Neuronal stem cell (in vitro differentiated cells): ENCODE data around the gene P3H3.
A peak's percentile ranks its signal among the peaks of the same experiment; 100 is the strongest.

Experiments used
- DNase-seq: peaks from one replicate; pipeline ENCODE4 v3.0.0-alpha.2; 2013; ENCODE audit warnings: low spot score
- H2AFZ ChIP-seq: one replicate; pipeline ENCODE4 v1.6.1; 2013; ENCODE audit warnings: mild to moderate bottlenecking, low read length, inconsistent platforms
- H2AK5ac ChIP-seq: 2 replicates; pipeline ENCODE4 v1.6.1; 2013; ENCODE audit warnings: low read depth, mild to moderate bottlenecking, inconsistent platforms, low read length, moderate library complexity, mixed read lengths
- H2BK120ac ChIP-seq: 2 replicates; pipeline ENCODE4 v1.6.1; 2013; ENCODE audit warnings: low read depth, mild to moderate bottlenecking, inconsistent platforms, low read length, moderate library complexity, mixed read lengths
- H2BK12ac ChIP-seq: one replicate; pipeline ENCODE4 v1.6.1; 2013; ENCODE audit warnings: low read length, inconsistent platforms
- H2BK15ac ChIP-seq: 2 replicates; pipeline ENCODE4 v1.6.1; 2013; ENCODE audit warnings: mild to moderate bottlenecking, low read length, inconsistent platforms, mixed read lengths
- H2BK5ac ChIP-seq: one replicate; pipeline ENCODE4 v1.6.1; 2013; ENCODE audit warnings: inconsistent platforms, mild to moderate bottlenecking, low read length, moderate library complexity
- H3K14ac ChIP-seq: one replicate; pipeline ENCODE4 v1.6.1; 2013; ENCODE audit warnings: low read length, inconsistent platforms
- H3K18ac ChIP-seq: 2 replicates; pipeline ENCODE4 v1.6.1; 2013; ENCODE audit warnings: low read length, inconsistent platforms
- H3K23ac ChIP-seq: 2 replicates; pipeline ENCODE4 v1.6.1; 2013; ENCODE audit warnings: low read depth, mild to moderate bottlenecking, mixed read lengths, low read length, inconsistent platforms; ENCODE audit not compliant: poor library complexity
- H3K27ac ChIP-seq: replicated peaks from 3 replicates; pipeline ENCODE4 v1.5.1; 2013; ENCODE audit warnings: low read length, inconsistent platforms
- H3K27me3 ChIP-seq, 3 experiments: 2 replicates each; pipeline ENCODE4 v1.6.1; 2013; ENCODE audit warnings: low read length in 3 of 3, mild to moderate bottlenecking in 2 of 3, inconsistent platforms in 1 of 3, low read depth in 1 of 3, mixed read lengths in 1 of 3, moderate library complexity in 1 of 3; ENCODE audit not compliant: control insufficient read depth in 3 of 3, insufficient read depth in 3 of 3
- H3K36me3 ChIP-seq, 2 donors: replicated peaks in 1 of 2; 2 replicates each; pipeline ENCODE4 v1.6.1; 2013; ENCODE audit warnings: low read length in 2 of 2; ENCODE audit not compliant: control insufficient read depth in 2 of 2, insufficient read depth in 2 of 2
- H3K4ac ChIP-seq: 2 replicates; pipeline ENCODE4 v1.6.1; 2013; ENCODE audit warnings: inconsistent platforms, mild to moderate bottlenecking, low read length, moderate library complexity
- H3K4me1 ChIP-seq, 2 donors: 1 replicate in 1 of 2; 2 replicates in 1 of 2; pipeline ENCODE4 v1.6.1; 2013; ENCODE audit warnings: low read length in 2 of 2, low read depth in 1 of 2; ENCODE audit not compliant: control insufficient read depth in 2 of 2, insufficient read depth in 1 of 2
- H3K4me2 ChIP-seq: one replicate; pipeline ENCODE4 v1.6.1; 2013; ENCODE audit warnings: mild to moderate bottlenecking, low read length, inconsistent platforms; ENCODE audit not compliant: insufficient read depth, poor library complexity, severe bottlenecking
- H3K4me3 ChIP-seq, 2 donors: 2 replicates each; pipeline ENCODE4 v1.5.1; 2013; ENCODE audit warnings: low read length in 2 of 2, mild to moderate bottlenecking in 2 of 2, inconsistent platforms in 1 of 2, moderate library complexity in 1 of 2
- H3K79me1 ChIP-seq: one replicate; pipeline ENCODE4 v1.6.1; 2013; ENCODE audit warnings: low read depth, mild to moderate bottlenecking, inconsistent platforms, low read length, moderate library complexity
- H3K9ac ChIP-seq: one replicate; pipeline ENCODE4 v1.6.1; 2013; ENCODE audit warnings: mild to moderate bottlenecking, low read depth, low read length, inconsistent platforms; ENCODE audit not compliant: poor library complexity
- H3K9me3 ChIP-seq, 2 donors: replicated peaks in 1 of 2; 2 replicates each; pipeline versions ENCODE3 to v1.6.1; 2013; ENCODE audit warnings: low read length in 2 of 2, mild to moderate bottlenecking in 2 of 2, inconsistent platforms in 1 of 2, low read depth in 1 of 2, mixed read lengths in 1 of 2, moderate library complexity in 1 of 2; ENCODE audit not compliant: control insufficient read depth in 2 of 2, insufficient read depth in 1 of 2
- H4K8ac ChIP-seq: one replicate; pipeline ENCODE4 v1.6.1; 2013; ENCODE audit warnings: low read depth, mild to moderate bottlenecking, inconsistent platforms, low read length, moderate library complexity
- H4K91ac ChIP-seq: one replicate; pipeline ENCODE4 v1.6.1; 2013; ENCODE audit warnings: low read length, low read depth, mild to moderate bottlenecking, inconsistent platforms; ENCODE audit not compliant: poor library complexity
- WGBS, 2 donors: extraction: QIAGEN DNeasy Blood & Tissue Kit; methylation state at CpG; one replicate each; pipeline ENCODE4 v1.1.7; 2013; ENCODE audit warnings: missing lambda C conversion rate in 2 of 2, mixed read lengths in 1 of 2; ENCODE audit not compliant: insufficient read length in 2 of 2, insufficient replicate concordance in 1 of 2; ENCODE audit errors: extremely low coverage in 2 of 2; 5-methylcytosine and 5-hydroxymethylcytosine counted together

Gene P3H3

GRCh38 chr12:6807170-6807569 lies 21.0 kb upstream of the P3H3 start:
- H3K36me3 ChIP-seq, result no peaks in the 10 kb centered on the region
- H3K79me1 ChIP-seq, result no peaks in the 10 kb centered on the region
- no peak overlapping the region for H4K8ac ChIP-seq
- H3K27ac ChIP-seq, result no peak overlapping the region
- H2BK12ac ChIP-seq, result no peak overlapping the region
- no peak overlapping the region for H2BK5ac ChIP-seq
- no peak overlapping the region for H3K9ac ChIP-seq
- no peak overlapping the region for H3K14ac ChIP-seq
- peaks cover 0 to 6% of the 10 kb centered on the region in 2 donors for H3K9me3 ChIP-seq
- no peak overlapping the region for H3K18ac ChIP-seq
- H3K27me3 ChIP-seq, result no peaks in the 10 kb centered on the region
- H2AK5ac ChIP-seq, result no peak overlapping the region
- no peaks in the 10 kb centered on the region for H3K4me1 ChIP-seq
- no peak overlapping the region for H2BK15ac ChIP-seq
- H3K4me2 ChIP-seq, result no peak overlapping the region
- H2BK120ac ChIP-seq, result no peak overlapping the region
- H3K4me3 ChIP-seq, result no peak overlapping the region
- no peak for DNase-seq
- H4K91ac ChIP-seq, result no peak overlapping the region
- H2AFZ ChIP-seq, result no peak overlapping the region
- no peak overlapping the region for H3K4ac ChIP-seq
- no CpG with 5 or more reads among the region's 1 CpG for WGBS, 2 donors
- H3K23ac ChIP-seq, result no peak overlapping the region

GRCh38 chr12:6809056-6809455 lies 19.2 kb upstream of the P3H3 start:
- H3K4me2 ChIP-seq, result no peak overlapping the region
- no peak for DNase-seq
- H3K18ac ChIP-seq, result no peak overlapping the region

GRCh38 chr12:6810758-6811157 lies 17.4 kb upstream of the P3H3 start:
- Histone ChIP-seq H3K4ac (no peak overlapping the region), H2BK12ac (no peak overlapping the region), H3K14ac (no peak overlapping the region), H4K8ac (no peak overlapping the region), H2BK15ac (no peak overlapping the region), H3K79me1 (no peaks in the 10 kb centered on the region), H4K91ac (no peak overlapping the region), H3K27me3 (no peaks in the 10 kb centered on the region), H3K4me1 (no peaks in the 10 kb centered on the region), H3K27ac (no peak overlapping the region), H2BK120ac (no peak overlapping the region), H3K23ac (no peak overlapping the region), H2BK5ac (no peak overlapping the region), H2AFZ (peak overlapping the region; percentile 53), H3K4me2 (no peak overlapping the region), H2AK5ac (no peak overlapping the region), H3K18ac (no peak overlapping the region), H3K36me3 (no peaks in the 10 kb centered on the region), H3K9me3 (no peaks in the 10 kb centered on the region), H3K9ac (no peak overlapping the region), H3K4me3 (no peak overlapping the region)
- DNase-seq, result no peak
- no CpG with 5 or more reads among the region's 1 CpG for WGBS, 2 donors

More at GRCh38 chr12:6809056-6809455, 19.2 kb upstream of the P3H3 start:
- Histone ChIP-seq H2BK12ac (no peak overlapping the region), H3K9ac (no peak overlapping the region), H3K27ac (no peak overlapping the region), H4K91ac (no peak overlapping the region), H3K27me3 (no peaks in the 10 kb centered on the region), H4K8ac (no peak overlapping the region), H3K14ac (peak overlapping the region; percentile 4), H3K4ac (no peak overlapping the region), H2AK5ac (no peak overlapping the region), H3K4me3 (no peak overlapping the region), H2BK5ac (no peak overlapping the region), H2AFZ (peak overlapping the region; percentile 31), H3K36me3 (no peaks in the 10 kb centered on the region), H3K9me3 (peaks cover 0 to 5% of the 10 kb centered on the region in 2 donors), H2BK15ac (peak overlapping the region; percentile 62), H3K4me1 (no peaks in the 10 kb centered on the region), H3K79me1 (no peaks in the 10 kb centered on the region), H2BK120ac (no peak overlapping the region), H3K23ac (no peak overlapping the region)
- no CpG with 5 or more reads among the region's 10 CpGs for WGBS, 2 donors

- Histone ChIP-seq H2AK5ac (no peak overlapping the region), H3K4me1 (peaks cover 9 to 10% of the 10 kb centered on the region in 2 donors), H3K9me3 (peaks cover 0 to 4% of the 10 kb centered on the region in 2 donors), H3K4me2 (no peak overlapping the region), H3K36me3 (no peaks in the 10 kb centered on the region), H4K91ac (no peak overlapping the region), H4K8ac (no peak overlapping the region), H3K4me3 (no peak overlapping the region), H2BK15ac (no peak overlapping the region), H3K18ac (no peak overlapping the region), H2AFZ (no peak overlapping the region), H3K4ac (no peak overlapping the region), H3K9ac (no peak overlapping the region), H3K27ac (no peak overlapping the region), H3K23ac (no peak overlapping the region), H3K14ac (no peak overlapping the region), H3K79me1 (peaks cover 2% of the 10 kb centered on the region), H2BK5ac (no peak overlapping the region), H2BK120ac (no peak overlapping the region), H2BK12ac (no peak overlapping the region), H3K27me3 (no peaks in the 10 kb centered on the region)
- DNase-seq, result no peak
- no CpG with 5 or more reads among the region's 4 CpGs for WGBS, 2 donors
Measured at GRCh38 chr12:6813363-6813762, 14.8 kb upstream of the P3H3 start.
